Neural cell (in vitro differentiated cells): ENCODE data around the gene SMAP1.

Source experiments
- EZH2 ChIP-seq: fragments of 200-600, 300-800 bp; shearing (Covaris generic), sonication (generic); IDR thresholded peaks from 2 replicates; pipeline ENCODE4 v1.6.1; 2014; ENCODE audit warnings: antibody characterized with exemption, low read length, borderline replicate concordance, mild to moderate bottlenecking; ENCODE audit not compliant: insufficient read depth, poor library complexity, severe bottlenecking
- MXI1 ChIP-seq: fragments of 450-650 bp; conservative IDR thresholded peaks from 2 replicates; pipeline ENCODE4 v1.6.1; 2014; ENCODE audit warnings: antibody characterized with exemption, mild to moderate bottlenecking; ENCODE audit not compliant: poor library complexity, severe bottlenecking
- POLR2AphosphoS5 ChIP-seq: IDR thresholded peaks from 2 replicates; pipeline ENCODE4 v1.6.1; 2012
- RAD21 ChIP-seq: fragments of 450-650 bp; conservative IDR thresholded peaks from 2 replicates; pipeline ENCODE4 v1.6.1; 2014; ENCODE audit warnings: antibody characterized with exemption, mild to moderate bottlenecking, moderate library complexity
- SMC3 ChIP-seq: fragments of 450-650 bp; conservative IDR thresholded peaks from 2 replicates; pipeline ENCODE4 v1.6.1; 2014; ENCODE audit warnings: antibody characterized with exemption, mild to moderate bottlenecking, moderate library complexity; ENCODE audit not compliant: poor library complexity
- TAF1 ChIP-seq: IDR thresholded peaks from 2 replicates; pipeline ENCODE4 v1.6.1; 2012; ENCODE audit warnings: low read depth
- TF ChIP-seq, protein P1 (sequence below): fragments of 450-650 bp; IDR thresholded peaks from 2 replicates; pipeline ENCODE4 v1.5.1; 2014; ENCODE audit warnings: antibody characterized with exemption, mild to moderate bottlenecking, moderate library complexity; ENCODE audit not compliant: poor library complexity, severe bottlenecking
- TF ChIP-seq, protein P2 (sequence below): IDR thresholded peaks from 2 replicates; pipeline ENCODE4 v1.6.1; 2012; ENCODE audit warnings: borderline replicate concordance

DNA sequence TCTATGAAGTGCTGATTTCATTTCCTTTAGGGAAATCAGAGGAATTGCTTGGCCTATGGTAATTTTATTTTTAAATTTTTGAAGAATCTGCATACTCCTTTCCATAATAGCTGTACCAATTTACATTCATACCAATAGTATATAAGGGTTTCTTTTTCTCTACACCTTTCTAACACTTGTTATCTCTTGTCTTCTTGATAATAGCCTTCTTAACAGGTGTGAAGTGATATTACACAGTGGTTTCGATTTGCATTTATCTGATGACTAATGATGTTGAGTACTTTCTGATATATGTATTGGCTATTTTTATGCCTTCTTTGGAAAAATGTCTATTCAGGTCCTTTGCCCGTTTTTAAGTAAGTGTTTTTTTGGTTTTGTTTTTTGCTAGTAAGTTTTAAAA is 40.8 kb downstream of the SMAP1 start:
- TF ChIP-seq, protein P1, sequence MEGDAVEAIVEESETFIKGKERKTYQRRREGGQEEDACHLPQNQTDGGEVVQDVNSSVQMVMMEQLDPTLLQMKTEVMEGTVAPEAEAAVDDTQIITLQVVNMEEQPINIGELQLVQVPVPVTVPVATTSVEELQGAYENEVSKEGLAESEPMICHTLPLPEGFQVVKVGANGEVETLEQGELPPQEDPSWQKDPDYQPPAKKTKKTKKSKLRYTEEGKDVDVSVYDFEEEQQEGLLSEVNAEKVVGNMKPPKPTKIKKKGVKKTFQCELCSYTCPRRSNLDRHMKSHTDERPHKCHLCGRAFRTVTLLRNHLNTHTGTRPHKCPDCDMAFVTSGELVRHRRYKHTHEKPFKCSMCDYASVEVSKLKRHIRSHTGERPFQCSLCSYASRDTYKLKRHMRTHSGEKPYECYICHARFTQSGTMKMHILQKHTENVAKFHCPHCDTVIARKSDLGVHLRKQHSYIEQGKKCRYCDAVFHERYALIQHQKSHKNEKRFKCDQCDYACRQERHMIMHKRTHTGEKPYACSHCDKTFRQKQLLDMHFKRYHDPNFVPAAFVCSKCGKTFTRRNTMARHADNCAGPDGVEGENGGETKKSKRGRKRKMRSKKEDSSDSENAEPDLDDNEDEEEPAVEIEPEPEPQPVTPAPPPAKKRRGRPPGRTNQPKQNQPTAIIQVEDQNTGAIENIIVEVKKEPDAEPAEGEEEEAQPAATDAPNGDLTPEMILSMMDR = no peak
- no peak for TF ChIP-seq POLR2AphosphoS5
- TF ChIP-seq TAF1 = no peak
- no peak for TF ChIP-seq EZH2
- TF ChIP-seq MXI1 = no peak
- TF ChIP-seq RAD21 = no peak
- TF ChIP-seq SMC3 = no peak
- TF ChIP-seq, protein P2, sequence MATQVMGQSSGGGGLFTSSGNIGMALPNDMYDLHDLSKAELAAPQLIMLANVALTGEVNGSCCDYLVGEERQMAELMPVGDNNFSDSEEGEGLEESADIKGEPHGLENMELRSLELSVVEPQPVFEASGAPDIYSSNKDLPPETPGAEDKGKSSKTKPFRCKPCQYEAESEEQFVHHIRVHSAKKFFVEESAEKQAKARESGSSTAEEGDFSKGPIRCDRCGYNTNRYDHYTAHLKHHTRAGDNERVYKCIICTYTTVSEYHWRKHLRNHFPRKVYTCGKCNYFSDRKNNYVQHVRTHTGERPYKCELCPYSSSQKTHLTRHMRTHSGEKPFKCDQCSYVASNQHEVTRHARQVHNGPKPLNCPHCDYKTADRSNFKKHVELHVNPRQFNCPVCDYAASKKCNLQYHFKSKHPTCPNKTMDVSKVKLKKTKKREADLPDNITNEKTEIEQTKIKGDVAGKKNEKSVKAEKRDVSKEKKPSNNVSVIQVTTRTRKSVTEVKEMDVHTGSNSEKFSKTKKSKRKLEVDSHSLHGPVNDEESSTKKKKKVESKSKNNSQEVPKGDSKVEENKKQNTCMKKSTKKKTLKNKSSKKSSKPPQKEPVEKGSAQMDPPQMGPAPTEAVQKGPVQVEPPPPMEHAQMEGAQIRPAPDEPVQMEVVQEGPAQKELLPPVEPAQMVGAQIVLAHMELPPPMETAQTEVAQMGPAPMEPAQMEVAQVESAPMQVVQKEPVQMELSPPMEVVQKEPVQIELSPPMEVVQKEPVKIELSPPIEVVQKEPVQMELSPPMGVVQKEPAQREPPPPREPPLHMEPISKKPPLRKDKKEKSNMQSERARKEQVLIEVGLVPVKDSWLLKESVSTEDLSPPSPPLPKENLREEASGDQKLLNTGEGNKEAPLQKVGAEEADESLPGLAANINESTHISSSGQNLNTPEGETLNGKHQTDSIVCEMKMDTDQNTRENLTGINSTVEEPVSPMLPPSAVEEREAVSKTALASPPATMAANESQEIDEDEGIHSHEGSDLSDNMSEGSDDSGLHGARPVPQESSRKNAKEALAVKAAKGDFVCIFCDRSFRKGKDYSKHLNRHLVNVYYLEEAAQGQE = no peak
